Kidney epithelial cell (primary cell): ENCODE results near the gene CSF2. TPM values are rescaled to one million over a fixed set of nuclear protein-coding genes. Genes with fewer than 3 reads are reported as not detected.
"Not testable (repeated sequence)": the region's sequence is repeated elsewhere in the genome, so short reads cannot be mapped to it uniquely, and the experiment has no call there.

ENCODE experiments used
- DNase-seq: peaks from one replicate; pipeline ENCODE4 v3.0.0-alpha.2; 2010; ENCODE audit warnings: low read depth
- H3K27me3 ChIP-seq: 2 replicates; pipeline ENCODE4 v1.6.0; 2011; ENCODE audit warnings: low read length; ENCODE audit not compliant: control insufficient read depth, insufficient read depth
- H3K36me3 ChIP-seq: 2 replicates; pipeline ENCODE4 v1.5.1; 2011; ENCODE audit warnings: low read length; ENCODE audit not compliant: control insufficient read depth, insufficient read depth
- H3K4me3 ChIP-seq: 2 replicates; pipeline ENCODE4 v1.5.1; 2011; ENCODE audit warnings: low read depth, mild to moderate bottlenecking, control low read depth, low read length
- total RNA-seq: library from RNA; depleted of rRNA; stranded (reverse); fragments of >200 nt; gene quantifications from 2 replicates; pipeline ENCODE4 v1.2.3, GENCODE V29; 2015
- TF ChIP-seq, protein P1 (sequence below): IDR thresholded peaks from 2 replicates; pipeline ENCODE4 v1.5.1; 2011; ENCODE audit warnings: mild to moderate bottlenecking, moderate library complexity, low read length, control low read depth, inconsistent platforms; ENCODE audit not compliant: insufficient read depth, poor library complexity, severe bottlenecking

The CSF2 gene
- total RNA-seq, 1 donor from 2014 or later, result 10.5 TPM

DNA sequence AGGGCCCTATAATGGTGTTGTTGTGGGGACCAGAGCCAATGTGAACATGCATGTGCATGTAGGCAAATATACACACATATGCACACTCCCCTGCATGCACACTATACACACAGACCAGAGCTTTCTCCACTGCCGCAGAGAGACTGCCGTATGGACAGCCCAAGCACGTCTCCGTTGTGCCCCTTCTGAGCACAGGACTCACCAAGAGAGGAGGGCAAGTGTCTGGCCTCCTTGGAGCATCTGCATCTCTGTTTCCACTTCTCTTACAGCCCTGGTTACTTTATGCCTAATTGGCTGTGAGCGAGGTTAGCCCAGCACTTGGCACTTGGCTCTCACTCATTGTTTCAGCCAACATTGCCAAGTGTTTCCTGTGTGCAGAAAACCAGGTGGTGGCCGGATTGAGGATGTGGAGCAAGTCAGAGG lies 30.4 kb downstream of the CSF2 start:
- no peak overlapping the region for H3K4me3 ChIP-seq
- H3K36me3 ChIP-seq, result no peaks in the 10 kb centered on the region
- DNase-seq, result no peak
- H3K27me3 ChIP-seq, result no peaks in the 10 kb centered on the region
- TF ChIP-seq, protein P1, sequence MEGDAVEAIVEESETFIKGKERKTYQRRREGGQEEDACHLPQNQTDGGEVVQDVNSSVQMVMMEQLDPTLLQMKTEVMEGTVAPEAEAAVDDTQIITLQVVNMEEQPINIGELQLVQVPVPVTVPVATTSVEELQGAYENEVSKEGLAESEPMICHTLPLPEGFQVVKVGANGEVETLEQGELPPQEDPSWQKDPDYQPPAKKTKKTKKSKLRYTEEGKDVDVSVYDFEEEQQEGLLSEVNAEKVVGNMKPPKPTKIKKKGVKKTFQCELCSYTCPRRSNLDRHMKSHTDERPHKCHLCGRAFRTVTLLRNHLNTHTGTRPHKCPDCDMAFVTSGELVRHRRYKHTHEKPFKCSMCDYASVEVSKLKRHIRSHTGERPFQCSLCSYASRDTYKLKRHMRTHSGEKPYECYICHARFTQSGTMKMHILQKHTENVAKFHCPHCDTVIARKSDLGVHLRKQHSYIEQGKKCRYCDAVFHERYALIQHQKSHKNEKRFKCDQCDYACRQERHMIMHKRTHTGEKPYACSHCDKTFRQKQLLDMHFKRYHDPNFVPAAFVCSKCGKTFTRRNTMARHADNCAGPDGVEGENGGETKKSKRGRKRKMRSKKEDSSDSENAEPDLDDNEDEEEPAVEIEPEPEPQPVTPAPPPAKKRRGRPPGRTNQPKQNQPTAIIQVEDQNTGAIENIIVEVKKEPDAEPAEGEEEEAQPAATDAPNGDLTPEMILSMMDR, result peak; percentile 0

DNA sequence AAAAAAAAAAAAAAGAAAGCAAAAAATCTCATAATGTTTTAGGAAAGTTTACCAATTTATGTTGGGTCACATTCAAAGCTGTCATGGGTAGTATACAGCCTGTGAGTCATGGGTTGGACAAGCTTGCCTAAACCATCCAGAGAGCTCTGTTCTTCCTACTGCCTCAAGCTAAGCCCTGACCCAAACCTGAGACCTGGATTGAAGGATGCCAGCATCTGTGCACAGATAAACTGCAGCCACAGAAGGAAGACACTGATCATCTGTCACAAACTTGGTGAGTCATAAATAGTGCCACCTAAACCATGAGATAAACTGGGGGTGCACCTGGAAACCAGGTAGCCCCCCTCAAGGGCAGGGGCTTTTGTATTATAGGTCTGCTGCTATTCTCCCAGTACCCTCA lies 31.0 kb downstream of the CSF2 start:
- H3K36me3 ChIP-seq, result no peaks in the 10 kb centered on the region
- TF ChIP-seq, protein P1, result no peak
- no peak overlapping the region for H3K4me3 ChIP-seq
- no peak for DNase-seq
- H3K27me3 ChIP-seq, result no peaks in the 10 kb centered on the region

DNA sequence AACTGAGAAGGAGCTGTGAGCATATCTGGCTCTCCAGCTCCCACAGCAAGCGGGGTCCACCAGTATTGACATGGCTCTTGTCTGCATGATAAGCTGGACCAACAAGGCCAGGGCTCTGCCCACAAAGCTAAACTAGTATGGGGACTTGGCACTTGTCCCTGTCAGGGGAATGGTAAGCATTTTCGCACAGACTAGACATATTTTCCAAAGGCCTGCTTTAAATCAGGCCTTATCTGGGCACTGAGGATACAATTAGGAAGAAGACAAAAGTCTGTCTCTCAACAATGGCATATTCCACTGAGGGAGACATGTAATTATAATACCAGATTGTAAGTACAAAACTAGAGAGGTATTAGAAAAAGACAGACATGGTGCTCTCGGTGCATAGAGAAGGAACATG lies 32.1 kb downstream of the CSF2 start:
- Histone ChIP-seq H3K36me3 (no peaks in the 10 kb centered on the region), H3K27me3 (no peaks in the 10 kb centered on the region), H3K4me3 (no peak overlapping the region)
- no peak for DNase-seq
- TF ChIP-seq, protein P1, result no peak

DNA sequence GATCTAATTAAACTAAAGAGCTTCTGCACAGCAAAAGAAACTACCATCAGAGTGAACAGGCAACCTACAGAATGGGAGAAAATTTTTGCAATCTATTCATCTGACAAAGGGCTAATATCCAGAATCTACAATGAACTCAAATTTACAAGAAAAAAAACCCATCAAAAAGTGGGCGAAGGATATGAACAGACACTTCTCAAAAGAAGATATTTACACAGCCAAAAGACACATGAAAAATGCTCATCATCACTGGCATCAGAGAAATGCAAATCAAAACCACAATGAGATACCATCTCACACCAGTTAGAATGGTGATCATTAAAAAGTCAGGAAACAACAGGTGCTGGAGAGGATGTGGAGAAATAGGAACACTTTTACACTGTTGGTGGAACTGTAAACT lies 34.9 kb downstream of the CSF2 start:
- not testable (repeated sequence) for H3K36me3 ChIP-seq, H3K27me3 ChIP-seq, H3K4me3 ChIP-seq, DNase-seq

DNA sequence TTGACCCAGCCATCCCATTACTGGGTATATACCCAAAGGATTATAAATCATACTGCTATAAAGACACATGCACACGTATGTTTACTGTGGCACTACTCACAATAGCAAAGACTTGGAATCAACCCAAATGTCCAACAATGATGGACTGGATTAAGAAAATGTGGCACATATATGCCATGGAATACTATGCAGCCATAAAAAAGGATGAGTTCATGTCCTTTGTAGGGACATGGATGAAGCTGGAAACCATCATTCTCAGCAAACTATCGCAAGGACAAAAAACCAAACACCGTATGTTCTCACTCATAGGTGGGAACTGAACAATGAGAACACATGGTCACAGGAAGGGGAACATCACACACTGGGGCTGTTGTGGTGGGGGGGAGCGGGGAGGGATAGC lies 35.4 kb downstream of the CSF2 start:
- not testable (repeated sequence) for H3K36me3 ChIP-seq, DNase-seq, H3K27me3 ChIP-seq, H3K4me3 ChIP-seq

DNA sequence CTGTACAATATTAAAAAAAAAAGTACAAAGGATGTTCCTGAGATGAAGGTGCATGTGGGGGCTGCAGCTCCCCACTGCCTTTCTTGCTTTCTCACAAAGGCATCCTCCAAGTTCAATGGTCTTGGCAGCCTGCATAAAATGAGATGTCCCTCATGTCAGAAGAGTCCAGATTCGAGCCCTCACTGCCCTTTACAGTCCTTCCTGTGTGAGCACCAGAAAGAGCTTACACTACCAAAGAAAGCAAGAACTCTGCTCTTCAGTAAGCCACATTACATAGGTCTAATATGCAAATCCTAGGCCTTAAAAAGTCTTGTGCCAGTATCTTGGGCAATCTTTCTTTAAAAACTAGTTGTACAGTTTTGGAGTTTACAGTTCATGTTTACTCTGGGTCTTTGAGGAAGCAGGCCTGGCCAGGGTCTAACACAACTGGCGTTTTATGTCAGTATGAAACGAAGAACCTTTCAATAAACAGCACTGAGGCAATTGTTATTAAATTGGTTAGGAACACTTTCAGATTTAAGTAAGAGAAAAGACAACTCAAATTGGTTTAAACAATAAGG lies 36.0 kb downstream of the CSF2 start:
- no peak for DNase-seq
- H3K4me3 ChIP-seq, result no peak overlapping the region
- no peaks in the 10 kb centered on the region for H3K27me3 ChIP-seq
- TF ChIP-seq, protein P1, result no peak
- no peaks in the 10 kb centered on the region for H3K36me3 ChIP-seq

DNA sequence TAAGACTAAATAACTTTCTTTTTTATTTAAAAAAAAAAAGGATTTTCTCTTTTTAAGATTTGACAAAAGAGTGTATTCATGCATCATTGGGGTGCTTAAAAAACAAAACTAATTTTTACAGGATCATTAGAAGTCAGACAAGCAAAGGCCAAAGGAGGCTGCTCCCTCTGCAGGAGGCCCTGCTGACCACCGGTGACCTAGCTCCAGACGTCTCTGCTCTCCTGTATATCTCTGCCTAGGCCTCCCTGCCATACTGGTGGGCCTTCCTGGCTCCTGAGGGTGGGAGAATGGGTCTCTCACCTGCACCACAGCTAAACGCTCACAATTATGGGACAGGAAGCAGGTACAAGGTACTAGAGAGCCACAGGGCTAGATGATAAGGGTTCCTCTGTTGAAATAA lies 36.6 kb downstream of the CSF2 start:
- no peak for DNase-seq
- H3K36me3 ChIP-seq, result no peaks in the 10 kb centered on the region
- H3K4me3 ChIP-seq, result no peak overlapping the region
- TF ChIP-seq, protein P1, result no peak
- no peaks in the 10 kb centered on the region for H3K27me3 ChIP-seq
